Middle frontal gyrus (tissue), 1 donor: ENCODE data around the gene BEST3.
"Not testable (repeated sequence)": the region's sequence is repeated elsewhere in the genome, so short reads cannot be mapped to it uniquely, and the experiment has no call there.

Experiments
- DNase-seq: peaks from one replicate; pipeline ENCODE4 v3.0.0-alpha.2; 2015; ENCODE audit warnings: low spot score; ENCODE audit errors: extremely low spot score

The BEST3 gene

DNA sequence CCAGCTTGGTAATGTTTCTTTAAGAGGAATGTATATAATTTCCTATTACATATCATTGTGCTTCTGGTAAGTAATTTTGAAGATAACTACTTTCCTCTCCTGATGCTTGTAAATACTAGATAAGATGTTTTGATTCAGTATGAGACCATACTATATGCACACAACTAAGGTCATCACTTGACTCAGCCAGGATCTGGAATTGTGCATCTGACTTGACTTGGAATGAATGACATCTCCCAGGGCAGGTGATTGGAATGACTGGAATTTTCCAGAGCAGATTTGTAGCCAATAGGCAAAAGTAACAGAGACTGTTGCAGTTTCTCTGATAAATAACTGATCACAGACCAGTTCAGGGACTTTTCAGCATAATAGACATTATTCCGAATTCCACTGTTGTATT, 11.1 kb downstream of the BEST3 start:
- DNase-seq, result no peak

DNA sequence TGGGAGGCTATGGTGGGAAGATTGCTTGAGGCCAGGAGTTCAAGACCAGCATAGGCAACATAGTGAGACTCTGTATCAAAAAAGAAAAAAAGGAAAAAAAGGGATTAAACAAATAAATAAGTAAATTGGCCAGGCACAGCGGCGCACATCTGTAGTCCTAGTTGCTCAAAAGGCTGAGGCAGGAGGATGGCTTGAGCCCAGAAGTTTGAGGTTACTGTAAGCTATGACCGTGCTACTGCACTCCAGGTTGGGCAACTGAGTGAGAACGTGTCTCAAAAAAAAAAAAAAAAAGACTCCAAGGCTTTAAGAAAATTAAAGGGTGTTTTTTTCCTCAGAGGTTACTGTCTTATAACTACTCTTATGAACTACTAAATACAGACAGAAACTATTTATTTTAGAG, 11.7 kb downstream of the BEST3 start:
- no peak for DNase-seq

DNA sequence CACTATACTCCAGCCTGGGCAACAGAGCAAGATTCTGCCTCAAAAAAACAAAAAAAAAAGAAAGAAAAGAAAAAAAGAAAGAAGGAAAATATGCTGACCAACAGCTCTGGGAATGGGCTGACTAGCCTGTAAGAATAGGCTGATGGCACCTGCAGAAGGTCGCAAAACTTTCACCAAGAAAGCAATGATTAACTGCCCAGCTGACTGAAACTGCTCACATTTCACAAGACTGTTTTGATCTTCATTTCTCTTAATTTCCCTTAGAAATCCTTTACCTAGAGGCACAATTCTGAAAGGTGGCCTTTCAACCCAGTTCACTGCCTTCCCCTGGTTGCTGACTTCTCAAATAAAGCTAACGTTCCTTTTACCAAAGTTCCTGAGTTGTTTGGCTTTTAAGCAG, 12.4 kb downstream of the BEST3 start:
- no peak for DNase-seq

DNA sequence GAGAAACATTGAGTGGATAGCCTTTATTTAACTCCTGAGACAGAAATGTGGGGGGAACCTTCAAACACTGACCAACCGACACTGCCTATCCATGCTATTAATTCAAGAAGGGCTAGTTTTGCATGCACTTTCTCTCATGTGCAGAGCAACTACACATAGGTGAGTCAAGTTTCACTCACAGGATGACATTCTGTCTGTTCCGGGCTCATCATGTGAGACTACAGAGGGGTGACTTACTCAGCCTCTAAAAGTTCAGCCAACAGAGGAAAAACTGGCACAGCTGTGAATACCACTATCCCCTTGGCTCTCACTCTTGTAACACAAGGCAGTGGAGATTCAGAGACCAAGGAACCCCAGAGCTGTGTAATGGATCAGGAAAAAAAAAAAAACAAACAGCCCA, 13.3 kb downstream of the BEST3 start:
- no peak for DNase-seq

DNA sequence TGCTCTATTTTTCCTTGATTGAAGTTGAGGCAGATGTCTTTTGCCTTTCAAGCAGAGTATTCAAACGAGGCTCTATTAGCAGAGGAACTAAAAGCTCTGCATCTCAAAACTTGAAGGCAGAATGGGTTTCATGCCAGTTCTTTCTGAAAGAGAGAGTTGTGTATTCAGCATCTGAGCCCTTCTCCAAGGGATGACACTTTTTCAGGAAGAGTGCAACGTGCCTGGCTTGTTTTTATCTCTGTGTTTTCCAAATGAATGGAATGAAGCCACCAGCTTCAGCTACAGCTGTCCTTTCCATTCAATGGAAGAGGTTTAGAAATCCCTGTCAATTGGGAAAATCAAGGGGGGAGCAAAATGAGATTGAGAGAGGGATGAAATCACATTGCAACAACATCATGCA, 14.6 kb downstream of the BEST3 start:
- no peak for DNase-seq

DNA sequence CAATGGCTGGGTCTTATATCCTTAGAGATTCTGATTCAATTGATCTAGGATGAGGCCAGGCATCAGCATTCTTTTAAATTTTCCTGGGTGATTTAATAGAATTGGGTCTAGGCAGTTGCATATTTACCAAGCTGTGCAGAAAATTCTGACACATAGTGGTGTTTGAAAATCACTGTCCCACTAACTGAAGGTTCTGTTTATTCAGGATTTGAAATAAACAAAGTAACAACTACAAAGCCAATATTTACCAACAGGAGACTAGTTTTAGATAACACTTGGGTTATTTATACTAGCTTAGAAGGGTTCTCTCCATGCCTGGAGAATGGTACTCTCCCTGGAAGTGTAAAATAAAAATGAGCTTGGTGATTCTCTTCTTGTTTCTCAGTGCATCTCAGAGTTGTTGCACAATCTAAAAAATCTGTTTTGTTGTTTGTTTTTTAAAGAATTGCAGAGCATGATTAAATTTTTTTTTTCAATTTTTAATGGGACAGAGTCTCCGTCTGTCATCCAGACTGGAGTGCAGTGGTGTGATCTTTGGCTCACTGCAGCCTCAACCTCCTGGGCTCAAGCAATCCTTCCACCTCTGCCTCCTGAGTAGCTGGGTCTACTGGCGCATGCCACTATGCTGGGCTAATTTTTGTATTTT, 16.9 kb downstream of the BEST3 start:
- no peak for DNase-seq

DNA sequence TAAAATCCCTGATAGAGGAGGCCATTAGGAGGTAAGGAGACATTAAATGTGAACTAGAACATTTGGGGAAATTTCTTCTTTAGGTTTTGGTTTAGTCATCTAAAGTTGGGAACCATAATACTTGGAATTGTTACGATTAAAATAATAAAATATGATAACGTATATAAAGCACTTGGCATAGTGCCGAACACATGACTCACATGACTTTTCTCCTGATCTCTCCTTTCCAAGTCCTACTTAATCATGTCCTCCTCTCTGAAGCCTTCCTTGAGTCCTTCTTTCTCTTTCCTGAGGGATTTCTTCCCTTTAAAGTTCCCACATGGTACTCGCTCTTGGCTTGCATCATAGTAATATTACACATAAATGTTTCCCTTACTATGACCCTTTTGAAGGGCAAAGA, 20.0 kb downstream of the BEST3 start:
- DNase-seq, result no peak

DNA sequence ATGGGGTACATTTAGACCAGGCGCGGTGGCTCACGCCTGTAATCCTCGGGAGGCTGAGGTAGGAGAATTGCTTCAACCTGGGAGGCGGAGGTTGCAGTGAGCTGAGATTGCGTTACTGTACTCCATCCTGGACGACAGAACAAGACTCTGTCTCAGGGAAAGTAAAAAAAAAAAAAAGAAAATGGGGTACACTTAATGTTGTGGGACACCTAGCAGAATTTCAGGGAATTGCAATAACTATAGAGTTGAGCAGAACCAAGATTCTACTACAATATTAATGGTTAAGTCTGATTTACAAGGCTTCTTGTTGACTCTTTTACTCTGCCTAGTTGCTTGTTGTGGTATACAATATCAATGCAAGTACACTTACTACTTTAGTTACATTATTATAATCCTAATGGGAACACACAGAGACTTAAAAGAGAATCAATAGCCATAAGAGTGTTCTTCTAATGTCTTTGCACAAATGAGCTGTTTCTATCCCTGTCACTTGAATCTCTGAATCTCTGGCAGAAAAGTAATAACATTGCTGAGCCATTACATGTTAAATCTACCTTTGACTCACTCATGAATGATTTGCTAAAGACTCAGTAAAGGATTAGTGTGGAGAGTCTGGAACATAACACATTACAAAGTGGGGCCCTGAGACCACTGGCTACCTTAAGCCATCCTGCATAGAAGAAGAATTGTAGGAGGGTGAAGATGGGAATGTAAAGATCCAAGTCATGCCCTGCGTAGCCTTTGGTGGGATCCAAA, 22.7 kb downstream of the BEST3 start:
- DNase-seq, result no peak

DNA sequence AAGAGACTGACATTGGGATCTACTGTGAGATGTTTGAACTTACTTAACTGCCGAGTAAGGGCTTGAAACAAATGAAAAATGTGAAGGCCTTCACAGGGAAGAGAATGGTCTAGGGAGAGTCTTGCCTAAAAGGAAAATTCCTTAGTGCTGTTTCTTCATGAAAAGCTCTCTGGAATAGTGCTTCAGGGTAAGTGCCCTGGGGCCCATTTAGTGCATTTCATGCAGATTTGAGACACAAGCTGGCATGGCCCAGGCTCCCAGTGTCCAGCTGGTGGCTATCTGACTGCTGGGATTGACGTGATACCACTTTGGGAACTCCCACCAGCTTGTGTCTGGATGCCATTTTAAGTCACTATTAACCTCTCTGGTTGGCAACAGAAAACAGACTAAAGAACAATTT, 26.9 kb downstream of the BEST3 start:
- DNase-seq, result no peak

DNA sequence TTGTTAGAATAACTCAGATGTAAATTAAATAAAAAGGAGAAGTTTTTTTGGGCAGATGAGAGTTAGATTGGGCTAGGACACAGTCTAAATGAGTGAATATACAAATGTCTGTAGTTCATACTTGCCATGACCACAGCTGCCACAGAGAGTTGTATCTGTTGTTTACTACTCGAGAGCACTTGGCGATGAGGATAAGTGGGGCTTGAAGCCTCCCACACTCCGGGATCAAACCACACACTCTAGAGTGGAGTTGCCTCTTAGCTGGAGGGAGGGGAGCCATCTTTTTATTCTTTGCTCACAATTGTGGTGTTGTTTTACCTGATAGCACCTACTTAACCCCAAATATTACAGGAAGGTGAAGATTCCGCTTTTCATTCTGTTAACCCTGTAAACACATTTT, 27.5 kb downstream of the BEST3 start:
- DNase-seq, result no peak

DNA sequence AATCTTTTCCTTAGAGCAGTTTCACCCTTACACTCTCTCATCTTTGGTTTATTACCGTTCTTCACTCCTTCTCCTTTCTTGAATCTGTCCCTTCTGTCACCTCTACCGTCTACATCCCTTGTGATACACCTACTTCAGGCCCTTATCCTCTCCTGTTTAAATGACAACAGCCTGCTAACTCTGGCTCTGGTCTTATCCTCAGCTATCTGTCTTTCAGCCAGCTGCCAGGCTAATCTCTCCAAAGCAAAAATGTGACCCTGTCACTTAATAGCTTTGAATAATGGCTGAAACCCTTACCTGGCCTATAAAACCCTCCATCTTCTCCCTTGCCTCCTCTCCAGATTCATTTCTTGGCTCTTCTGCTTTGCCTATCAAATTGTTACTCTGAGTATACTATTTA, 32.3 kb downstream of the BEST3 start:
- DNase-seq, result no peak

DNA sequence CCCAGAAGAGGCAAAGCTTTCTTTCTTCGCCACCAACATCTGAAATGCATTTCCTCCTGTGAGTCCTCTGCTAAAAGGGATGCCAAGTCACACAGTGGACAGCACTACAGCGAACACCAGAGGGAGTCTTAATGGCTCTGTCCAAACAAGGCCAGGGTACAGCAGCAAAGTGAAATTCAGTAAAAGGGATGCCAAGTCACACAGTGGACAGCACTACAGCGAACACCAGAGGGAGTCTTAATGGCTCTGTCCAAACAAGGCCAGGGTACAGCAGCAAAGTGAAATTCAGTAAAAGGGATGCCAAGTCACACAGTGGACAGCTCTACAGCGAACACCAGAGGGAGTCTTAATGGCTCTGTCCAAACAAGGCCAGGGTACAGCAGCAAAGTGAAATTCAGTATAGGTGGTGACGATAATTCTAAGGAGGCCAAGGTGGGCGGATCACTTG, 34.1 kb downstream of the BEST3 start:
- DNase-seq, result not testable (repeated sequence)

DNA sequence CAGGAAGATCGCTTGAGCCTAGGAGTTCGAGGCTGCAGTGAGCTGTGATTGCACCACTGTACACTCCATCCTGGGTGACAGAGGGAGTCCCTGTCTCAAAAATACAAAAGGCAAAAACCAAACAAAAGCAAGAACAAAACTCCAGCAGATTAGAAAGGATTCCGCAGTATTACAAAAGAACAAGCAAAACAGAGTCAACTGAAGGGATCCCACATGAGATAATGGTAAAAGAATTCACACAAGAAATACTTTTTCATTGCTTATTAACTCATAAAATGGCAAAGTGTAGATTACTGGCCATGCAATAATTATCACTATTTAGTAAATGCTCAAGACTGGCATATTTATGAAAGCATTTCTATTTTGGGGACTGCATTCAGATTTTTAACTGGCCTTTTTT, 35.4 kb downstream of the BEST3 start:
- DNase-seq, result no peak

DNA sequence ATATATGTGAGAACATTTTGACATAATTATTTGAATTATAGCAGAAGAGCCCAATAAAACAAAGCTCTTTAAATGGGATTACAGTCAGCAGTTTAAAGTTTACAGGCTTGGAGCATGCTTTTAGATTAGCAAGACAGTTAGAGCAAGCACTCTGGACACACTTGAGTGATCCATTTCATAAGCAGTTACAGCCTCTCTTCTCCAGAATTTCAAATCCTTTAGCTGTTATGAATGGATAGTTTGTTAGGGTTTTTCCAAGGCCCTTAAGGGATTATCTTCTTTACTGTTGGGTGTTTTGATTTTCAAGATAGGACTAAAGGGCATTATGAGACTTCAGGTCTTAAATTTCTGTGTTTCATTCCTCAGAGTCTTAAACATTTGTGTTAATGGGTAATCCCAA, 36.3 kb downstream of the BEST3 start:
- no peak for DNase-seq

DNA sequence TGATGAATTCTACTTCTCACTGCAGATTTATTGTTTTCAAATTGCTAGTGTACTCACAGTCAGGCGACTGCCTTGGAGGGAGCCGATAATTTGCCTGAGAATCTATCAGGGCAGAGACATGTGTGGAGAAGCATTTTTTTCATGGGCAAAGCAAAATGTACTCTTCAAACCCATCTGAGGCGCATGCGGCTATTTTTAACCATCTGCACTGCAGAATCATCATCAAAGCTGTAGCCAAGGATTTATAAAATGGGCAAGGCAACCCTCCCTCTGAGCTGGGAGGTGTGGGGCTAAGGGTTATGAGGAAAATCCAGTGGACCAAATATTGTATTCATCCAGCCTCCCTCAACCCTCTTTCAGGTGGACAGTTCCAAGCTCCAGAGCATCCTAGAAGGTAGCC, 37.7 kb downstream of the BEST3 start:
- no peak for DNase-seq

DNA sequence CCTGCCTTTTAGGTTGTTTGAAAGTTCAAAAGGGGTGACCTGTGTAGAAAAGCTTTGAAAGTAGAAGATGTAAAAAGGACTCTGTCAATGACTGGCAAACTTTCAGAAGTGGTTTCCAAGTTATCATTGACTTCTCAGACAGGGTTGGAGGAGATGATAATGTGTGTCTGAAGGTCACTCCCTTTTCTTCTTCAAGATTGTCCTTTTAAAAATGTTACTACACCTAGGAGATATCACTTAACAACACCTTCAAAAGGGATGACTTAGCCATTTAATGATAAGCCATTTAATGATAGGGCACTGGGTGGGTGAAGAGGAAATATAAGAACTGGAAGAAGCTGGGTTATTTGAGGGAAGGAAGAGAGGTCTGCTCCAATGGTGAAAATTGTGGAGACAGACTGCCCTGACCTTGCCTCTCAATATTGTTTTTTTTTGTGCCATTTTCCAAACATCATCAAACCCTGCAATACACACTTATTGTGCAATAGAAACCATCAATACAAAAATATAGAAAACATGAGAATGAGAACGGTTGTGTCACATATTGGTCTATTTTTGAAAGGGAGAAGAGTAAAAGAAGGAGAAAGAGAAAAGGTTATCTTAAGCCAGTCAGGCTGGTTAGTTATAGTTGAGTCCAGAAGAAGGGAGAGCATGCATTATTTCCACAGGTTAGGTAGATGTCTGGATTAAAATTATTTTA, 38.8 kb downstream of the BEST3 start:
- no peak for DNase-seq

DNA sequence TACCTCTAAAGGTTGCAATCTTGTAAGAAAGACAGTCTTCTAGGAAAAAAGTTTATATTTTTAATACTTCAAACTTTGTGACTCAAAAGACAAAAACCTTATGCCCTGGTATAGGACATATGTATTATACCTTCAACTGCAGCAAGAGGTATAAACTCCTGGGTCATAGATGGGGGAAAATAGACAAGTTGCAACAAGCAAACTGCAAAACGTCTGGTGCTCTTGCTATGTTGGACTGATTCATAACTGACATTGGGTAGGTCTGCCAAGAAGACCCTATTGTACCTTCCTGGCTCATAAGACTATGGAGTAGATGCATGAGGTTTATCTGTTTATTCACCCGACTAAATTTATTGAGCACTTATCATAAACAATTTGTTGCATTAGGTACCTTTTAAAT, 40.9 kb downstream of the BEST3 start:
- DNase-seq, result no peak

DNA sequence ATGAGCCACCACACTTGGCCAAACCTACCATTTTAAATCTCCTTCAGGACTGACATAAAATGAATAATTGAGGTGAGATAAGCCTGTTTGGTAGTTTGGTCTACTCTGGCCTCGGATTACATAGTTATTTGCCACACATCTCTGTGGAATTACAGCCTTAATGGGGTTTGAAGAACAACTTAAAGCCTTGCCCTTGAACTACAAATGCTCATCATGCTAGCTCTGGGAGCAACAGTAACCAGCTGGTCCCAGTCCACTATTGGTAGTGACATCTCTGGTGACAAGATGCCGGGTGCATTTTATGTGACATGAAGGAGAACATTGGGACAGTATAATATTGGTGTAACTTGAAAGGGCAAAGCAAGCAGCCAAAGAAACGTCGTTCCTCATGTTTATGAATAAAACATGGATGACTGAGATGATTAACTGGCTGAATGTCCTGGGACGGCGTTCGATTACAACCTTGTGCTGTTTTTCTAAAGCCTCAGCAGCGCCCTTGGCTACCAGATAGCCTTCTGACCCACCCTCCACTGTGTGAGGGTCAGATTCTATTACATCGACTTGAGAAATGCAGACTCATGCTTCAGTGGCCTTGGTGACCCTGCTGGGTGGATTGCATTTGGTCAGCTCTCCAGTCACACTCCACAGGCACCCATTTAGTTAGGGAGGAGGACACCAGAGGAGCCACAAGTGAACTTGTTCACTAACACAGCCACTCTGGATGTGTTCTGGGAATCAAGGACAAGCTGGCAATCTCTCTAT, 41.5 kb downstream of the BEST3 start:
- no peak for DNase-seq

DNA sequence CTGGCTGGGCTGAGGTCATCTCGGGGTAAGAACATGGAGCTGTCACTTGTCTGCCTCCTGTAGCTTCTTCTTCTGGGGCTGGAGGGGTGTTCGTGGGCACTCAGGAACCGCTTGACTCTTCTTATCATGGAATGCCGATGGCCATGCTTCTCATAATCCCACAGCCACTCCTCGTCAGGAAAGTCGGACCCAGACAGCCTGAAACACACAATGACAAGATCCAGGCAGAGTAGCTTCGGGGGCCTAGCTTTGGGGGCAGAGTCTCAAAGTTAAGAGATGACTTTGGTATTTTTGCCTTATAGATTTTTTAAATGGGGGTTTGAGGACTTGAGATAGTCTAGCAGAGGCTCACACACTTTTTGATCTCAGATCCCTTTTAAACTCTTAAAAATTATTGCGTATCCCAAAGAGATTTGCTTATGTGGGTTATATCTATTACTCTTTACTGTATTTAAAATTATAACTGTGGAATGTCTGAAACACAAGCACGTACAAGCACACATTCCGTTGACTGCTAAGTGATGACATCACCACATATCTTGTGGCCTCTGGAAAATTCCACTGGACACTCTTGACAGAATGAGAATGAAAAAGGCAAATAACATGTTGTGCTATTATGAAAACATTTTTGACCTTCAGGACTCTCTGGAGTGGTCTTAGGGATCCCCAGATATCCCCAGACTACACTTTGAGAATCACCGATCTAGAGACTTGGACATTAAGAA, 43.3 kb downstream of the BEST3 start:
- DNase-seq, result no peak

DNA sequence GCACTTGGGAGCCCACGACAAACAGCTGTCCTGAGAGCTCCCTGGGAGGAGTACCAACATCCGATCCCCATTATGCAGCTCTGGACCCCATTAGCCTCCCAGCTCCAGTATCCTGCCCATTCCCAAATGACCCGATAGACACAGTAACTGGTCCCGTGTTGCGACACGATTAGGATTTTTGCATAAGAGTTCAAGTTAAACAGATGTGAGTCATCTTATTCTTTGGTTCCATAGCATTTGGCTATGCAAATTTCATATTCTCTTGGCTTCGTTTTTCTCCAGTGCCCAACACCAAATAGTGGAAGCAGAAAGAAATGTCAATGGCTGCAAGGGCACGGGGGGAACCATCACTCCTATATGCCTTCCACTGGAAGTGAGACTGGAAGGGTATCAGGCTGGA, 45.4 kb downstream of the BEST3 start:
- DNase-seq, result no peak

DNA sequence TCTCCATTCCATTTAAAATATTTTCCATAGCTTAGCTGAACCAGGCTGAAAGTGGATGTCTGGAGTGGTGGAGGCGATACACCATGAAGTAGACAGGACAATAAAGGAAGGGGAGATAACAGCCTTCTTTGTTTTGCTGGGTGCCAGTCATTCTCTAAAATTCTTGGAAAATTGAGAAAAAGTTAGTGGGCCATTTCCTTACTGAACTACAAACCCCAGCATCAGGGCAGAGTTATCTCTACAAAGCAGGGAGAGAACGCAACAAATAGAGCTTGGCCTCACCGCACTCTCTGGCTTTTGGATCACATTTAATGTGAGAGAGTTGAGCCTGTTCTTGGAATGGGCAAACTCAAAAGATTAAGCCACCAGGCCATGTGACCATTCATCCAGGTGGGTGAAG, 47.2 kb downstream of the BEST3 start:
- DNase-seq, result no peak
